GM12891 (cell line): ENCODE measurements around the gene ZNF22.

Source experiments
- POLR2A ChIP-seq: IDR thresholded peaks from 2 replicates; pipeline ENCODE4 v1.6.1; 2011; ENCODE audit warnings: low read depth, low read length, control low read depth
- POLR2AphosphoS5 ChIP-seq: IDR thresholded peaks from 2 replicates; pipeline ENCODE4 v1.6.1; 2011; ENCODE audit warnings: low read depth, low read length, control low read depth
- SPI1 ChIP-seq: IDR thresholded peaks from 2 replicates; pipeline ENCODE4 v1.6.1; 2011; ENCODE audit warnings: low read depth, low read length, control low read depth
- TAF1 ChIP-seq: IDR thresholded peaks from 2 replicates; pipeline ENCODE4 v1.6.1; 2011; ENCODE audit warnings: low read depth, low read length, control low read depth

GRCh38 chr10:44975431-44976331, 25.0 kb upstream of the ZNF22 start:
- TF ChIP-seq SPI1 (no peak), POLR2AphosphoS5 (no peak), POLR2A (no peak), TAF1 (no peak)
